IMR-90 (cell line): ENCODE measurements around the gene ATF1.
"Not testable (repeated sequence)": the region's sequence is repeated elsewhere in the genome, so short reads cannot be mapped to it uniquely, and the experiment has no call there.

Source experiments
- CHD1 ChIP-seq: IDR thresholded peaks from 2 replicates; pipeline ENCODE4 v1.6.1; 2012; ENCODE audit warnings: low read depth, low read length, improper control_type of control experiment
- CTCF ChIP-seq: conservative IDR thresholded peaks from 2 replicates; pipeline ENCODE4 v1.5.1; 2012; ENCODE audit warnings: mild to moderate bottlenecking, low read depth, low read length, improper control_type of control experiment
- POLR2A ChIP-seq: IDR thresholded peaks from 2 replicates; pipeline ENCODE4 v1.6.1; 2012; ENCODE audit warnings: mild to moderate bottlenecking, low read depth, low read length
- RFX5 ChIP-seq: IDR thresholded peaks from 2 replicates; pipeline ENCODE4 v1.8.0; 2012; ENCODE audit warnings: low read depth, mild to moderate bottlenecking, low read length, moderate library complexity

- TF ChIP-seq RFX5, CTCF, POLR2A, CHD1: not testable (repeated sequence)
Observed at GRCh38 chr12:50823724-50824123, 59.8 kb downstream of the ATF1 start.
